ENCODE measurements around the gene COMMD4.
"Not testable (repeated sequence)": the region's sequence is repeated elsewhere in the genome, so short reads cannot be mapped to it uniquely, and the experiment has no call there.

The COMMD4 gene

DNA sequence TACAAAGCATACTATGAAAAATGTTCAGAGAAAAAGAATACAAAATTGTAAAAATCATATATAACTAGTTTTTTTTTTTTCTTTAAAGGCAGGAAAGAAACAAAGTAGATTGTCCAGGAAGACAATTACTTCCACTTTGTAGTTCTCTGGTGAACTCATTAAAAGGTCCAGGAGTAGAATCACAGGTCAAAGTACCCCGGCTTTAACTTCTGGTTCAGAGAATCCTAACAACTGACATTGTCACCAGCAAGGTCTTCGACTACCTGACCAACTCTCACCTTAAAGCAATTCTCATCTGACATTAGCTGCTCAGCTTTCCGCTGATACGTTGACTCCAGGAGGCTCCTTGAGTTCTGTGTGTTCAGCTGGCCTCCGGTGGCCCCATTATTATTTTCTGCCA is 48.1 kb downstream of the COMMD4 start:
- not testable (repeated sequence) for DNase-seq
